Neuronal stem cell (in vitro differentiated cells): Measurements from ENCODE around the gene SCT.
A peak's percentile ranks its signal among the peaks of the same experiment; 100 is the strongest.

Source experiments
- DNase-seq: peaks from one replicate; pipeline ENCODE4 v3.0.0-alpha.2; 2013; ENCODE audit warnings: low spot score
- H2AFZ ChIP-seq: one replicate; pipeline ENCODE4 v1.6.1; 2013; ENCODE audit warnings: mild to moderate bottlenecking, low read length, inconsistent platforms
- H2AK5ac ChIP-seq: 2 replicates; pipeline ENCODE4 v1.6.1; 2013; ENCODE audit warnings: low read depth, mild to moderate bottlenecking, inconsistent platforms, low read length, moderate library complexity, mixed read lengths
- H2BK120ac ChIP-seq: 2 replicates; pipeline ENCODE4 v1.6.1; 2013; ENCODE audit warnings: low read depth, mild to moderate bottlenecking, inconsistent platforms, low read length, moderate library complexity, mixed read lengths
- H2BK12ac ChIP-seq: one replicate; pipeline ENCODE4 v1.6.1; 2013; ENCODE audit warnings: low read length, inconsistent platforms
- H2BK15ac ChIP-seq: 2 replicates; pipeline ENCODE4 v1.6.1; 2013; ENCODE audit warnings: mild to moderate bottlenecking, low read length, inconsistent platforms, mixed read lengths
- H2BK5ac ChIP-seq: one replicate; pipeline ENCODE4 v1.6.1; 2013; ENCODE audit warnings: inconsistent platforms, mild to moderate bottlenecking, low read length, moderate library complexity
- H3K14ac ChIP-seq: one replicate; pipeline ENCODE4 v1.6.1; 2013; ENCODE audit warnings: low read length, inconsistent platforms
- H3K18ac ChIP-seq: 2 replicates; pipeline ENCODE4 v1.6.1; 2013; ENCODE audit warnings: low read length, inconsistent platforms
- H3K23ac ChIP-seq: 2 replicates; pipeline ENCODE4 v1.6.1; 2013; ENCODE audit warnings: low read depth, mild to moderate bottlenecking, mixed read lengths, low read length, inconsistent platforms; ENCODE audit not compliant: poor library complexity
- H3K27ac ChIP-seq: replicated peaks from 3 replicates; pipeline ENCODE4 v1.5.1; 2013; ENCODE audit warnings: low read length, inconsistent platforms
- H3K27me3 ChIP-seq, 3 experiments: 2 replicates each; pipeline ENCODE4 v1.6.1; 2013; ENCODE audit warnings: low read length in 3 of 3, mild to moderate bottlenecking in 2 of 3, inconsistent platforms in 1 of 3, low read depth in 1 of 3, mixed read lengths in 1 of 3, moderate library complexity in 1 of 3; ENCODE audit not compliant: control insufficient read depth in 3 of 3, insufficient read depth in 3 of 3
- H3K36me3 ChIP-seq, 2 donors: replicated peaks in 1 of 2; 2 replicates each; pipeline ENCODE4 v1.6.1; 2013; ENCODE audit warnings: low read length in 2 of 2; ENCODE audit not compliant: control insufficient read depth in 2 of 2, insufficient read depth in 2 of 2
- H3K4ac ChIP-seq: 2 replicates; pipeline ENCODE4 v1.6.1; 2013; ENCODE audit warnings: inconsistent platforms, mild to moderate bottlenecking, low read length, moderate library complexity
- H3K4me1 ChIP-seq, 2 donors: 1 replicate in 1 of 2; 2 replicates in 1 of 2; pipeline ENCODE4 v1.6.1; 2013; ENCODE audit warnings: low read length in 2 of 2, low read depth in 1 of 2; ENCODE audit not compliant: control insufficient read depth in 2 of 2, insufficient read depth in 1 of 2
- H3K4me2 ChIP-seq: one replicate; pipeline ENCODE4 v1.6.1; 2013; ENCODE audit warnings: mild to moderate bottlenecking, low read length, inconsistent platforms; ENCODE audit not compliant: insufficient read depth, poor library complexity, severe bottlenecking
- H3K4me3 ChIP-seq, 2 donors: 2 replicates each; pipeline ENCODE4 v1.5.1; 2013; ENCODE audit warnings: low read length in 2 of 2, mild to moderate bottlenecking in 2 of 2, inconsistent platforms in 1 of 2, moderate library complexity in 1 of 2
- H3K79me1 ChIP-seq: one replicate; pipeline ENCODE4 v1.6.1; 2013; ENCODE audit warnings: low read depth, mild to moderate bottlenecking, inconsistent platforms, low read length, moderate library complexity
- H3K9ac ChIP-seq: one replicate; pipeline ENCODE4 v1.6.1; 2013; ENCODE audit warnings: mild to moderate bottlenecking, low read depth, low read length, inconsistent platforms; ENCODE audit not compliant: poor library complexity
- H3K9me3 ChIP-seq, 2 donors: replicated peaks in 1 of 2; 2 replicates each; pipeline versions ENCODE3 to v1.6.1; 2013; ENCODE audit warnings: low read length in 2 of 2, mild to moderate bottlenecking in 2 of 2, inconsistent platforms in 1 of 2, low read depth in 1 of 2, mixed read lengths in 1 of 2, moderate library complexity in 1 of 2; ENCODE audit not compliant: control insufficient read depth in 2 of 2, insufficient read depth in 1 of 2
- H4K8ac ChIP-seq: one replicate; pipeline ENCODE4 v1.6.1; 2013; ENCODE audit warnings: low read depth, mild to moderate bottlenecking, inconsistent platforms, low read length, moderate library complexity
- H4K91ac ChIP-seq: one replicate; pipeline ENCODE4 v1.6.1; 2013; ENCODE audit warnings: low read length, low read depth, mild to moderate bottlenecking, inconsistent platforms; ENCODE audit not compliant: poor library complexity
- WGBS, 2 donors: extraction: QIAGEN DNeasy Blood & Tissue Kit; methylation state at CpG; one replicate each; pipeline ENCODE4 v1.1.7; 2013; ENCODE audit warnings: missing lambda C conversion rate in 2 of 2, mixed read lengths in 1 of 2; ENCODE audit not compliant: insufficient read length in 2 of 2, insufficient replicate concordance in 1 of 2; ENCODE audit errors: extremely low coverage in 2 of 2; 5-methylcytosine and 5-hydroxymethylcytosine counted together

SCT gene

DNA sequence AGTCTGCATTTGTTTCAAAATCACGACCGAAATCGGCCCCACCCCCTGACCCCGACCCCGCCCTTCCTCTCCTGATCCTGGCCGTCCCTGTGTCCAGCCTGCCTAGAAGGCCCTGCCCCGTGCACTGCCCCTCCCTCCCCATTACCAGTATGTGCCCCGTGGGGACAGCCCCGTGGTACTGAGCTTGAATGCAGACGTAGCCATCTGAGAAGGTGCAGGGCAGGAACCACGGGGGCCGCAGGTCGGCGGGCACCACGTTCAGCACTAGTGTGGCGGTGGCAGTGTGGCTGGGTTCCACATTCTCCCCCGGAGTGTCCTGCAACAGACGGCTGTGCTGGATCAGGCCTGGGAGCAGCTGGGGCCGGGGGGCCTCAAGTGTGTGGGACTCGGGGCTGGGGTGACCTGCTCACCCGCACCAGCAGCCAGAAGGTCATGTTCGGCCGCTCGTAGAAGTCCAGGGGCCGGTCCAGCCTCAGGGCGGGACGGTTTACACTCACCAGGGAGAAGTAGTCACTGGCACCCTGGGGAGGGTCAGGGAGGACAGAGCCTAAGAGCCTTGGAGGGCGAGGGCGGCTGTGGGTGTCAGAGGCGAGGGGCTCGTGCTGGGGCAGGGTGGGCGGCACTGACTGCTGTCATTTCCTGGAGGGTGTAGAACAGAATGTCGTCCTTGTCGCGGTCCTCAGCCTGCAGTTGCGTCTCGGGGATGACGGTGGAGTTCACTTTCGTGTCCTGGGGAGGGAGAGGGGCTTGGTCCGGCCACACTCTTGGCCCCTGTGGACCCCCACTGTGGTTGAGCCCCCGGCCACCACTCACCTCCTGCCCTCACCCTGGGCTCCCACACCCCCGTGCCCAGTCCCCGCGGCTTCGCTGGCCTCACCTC lies 5.8 kb downstream of the SCT start:
- peak overlapping the region; percentile 56 for H3K14ac ChIP-seq

DNA sequence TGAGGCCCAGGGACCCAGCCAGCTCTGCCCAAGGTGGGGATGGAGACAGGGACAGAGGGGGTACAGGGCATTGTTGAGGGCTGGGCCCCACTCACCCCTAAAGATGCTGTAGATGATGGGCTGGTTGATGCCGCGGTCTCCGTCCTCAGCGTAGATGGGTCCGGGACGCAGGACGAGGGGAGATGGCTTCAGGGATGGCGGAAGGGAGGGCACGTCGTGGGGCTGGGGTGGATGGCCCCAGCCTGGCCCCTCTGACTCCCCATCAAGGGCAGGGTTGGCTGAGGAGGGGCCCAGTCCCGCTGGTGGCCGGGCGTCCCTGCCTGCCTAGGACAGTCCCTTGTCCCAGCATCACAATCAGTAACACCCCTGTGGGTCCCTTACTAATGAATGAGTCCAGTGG lies 6.8 kb downstream of the SCT start:
- H4K8ac ChIP-seq, result no peak overlapping the region
- no CpG with 5 or more reads among the region's 13 CpGs for WGBS, 2 donors
- peaks cover 7% of the 10 kb centered on the region for H3K79me1 ChIP-seq
- H3K4me1 ChIP-seq, result peaks cover 1 to 5% of the 10 kb centered on the region in 2 donors
- DNase-seq, result no peak
- H3K27ac ChIP-seq, result no peak overlapping the region
- H3K27me3 ChIP-seq, result no peaks in the 10 kb centered on the region
- H3K9me3 ChIP-seq, result no peaks in the 10 kb centered on the region
- H2BK12ac ChIP-seq, result no peak overlapping the region
- no peak overlapping the region for H3K4me3 ChIP-seq
- no peak overlapping the region for H3K14ac ChIP-seq
- no peak overlapping the region for H2AFZ ChIP-seq
- no peak overlapping the region for H2BK5ac ChIP-seq
- no peak overlapping the region for H3K4me2 ChIP-seq
- H3K9ac ChIP-seq, result no peak overlapping the region
- H2BK15ac ChIP-seq, result no peak overlapping the region
- H2AK5ac ChIP-seq, result no peak overlapping the region
- H2BK120ac ChIP-seq, result no peak overlapping the region
- no peak overlapping the region for H3K18ac ChIP-seq
- H3K23ac ChIP-seq, result no peak overlapping the region
- H3K36me3 ChIP-seq, result peaks cover 3% of the 10 kb centered on the region in 2 donors
- no peak overlapping the region for H4K91ac ChIP-seq
- H3K4ac ChIP-seq, result no peak overlapping the region

More for the DNA sequence above, 5.8 kb downstream of the SCT start:
- peaks cover 3% of the 10 kb centered on the region in 2 donors for H3K36me3 ChIP-seq
- no peak overlapping the region for H2AFZ ChIP-seq
- no peak overlapping the region for H3K9ac ChIP-seq
- H4K91ac ChIP-seq, result no peak overlapping the region
- no peak overlapping the region for H3K4ac ChIP-seq
- no peak overlapping the region for H3K27ac ChIP-seq
- H3K23ac ChIP-seq, result peak overlapping the region; percentile 73
- H3K18ac ChIP-seq, result peak overlapping the region; percentile 38
- H2AK5ac ChIP-seq, result no peak overlapping the region
- no CpG with 5 or more reads among the region's 45 CpGs for WGBS, 2 donors
- no peak overlapping the region for H2BK5ac ChIP-seq
- peaks cover 0 to under 1% of the 10 kb centered on the region in 2 donors for H3K4me1 ChIP-seq
- no peak overlapping the region for H3K4me2 ChIP-seq
- H3K9me3 ChIP-seq, result no peaks in the 10 kb centered on the region
- H4K8ac ChIP-seq, result no peak overlapping the region
- DNase-seq, result no peak
- no peak overlapping the region for H3K4me3 ChIP-seq
- H3K79me1 ChIP-seq, result peaks cover 6% of the 10 kb centered on the region
- no peak overlapping the region for H2BK15ac ChIP-seq
- peaks cover 0 to 4% (median 0%) of the 10 kb centered on the region in 3 experiments for H3K27me3 ChIP-seq
- no peak overlapping the region for H2BK120ac ChIP-seq
- peak overlapping the region; percentile 58 for H2BK12ac ChIP-seq

DNA sequence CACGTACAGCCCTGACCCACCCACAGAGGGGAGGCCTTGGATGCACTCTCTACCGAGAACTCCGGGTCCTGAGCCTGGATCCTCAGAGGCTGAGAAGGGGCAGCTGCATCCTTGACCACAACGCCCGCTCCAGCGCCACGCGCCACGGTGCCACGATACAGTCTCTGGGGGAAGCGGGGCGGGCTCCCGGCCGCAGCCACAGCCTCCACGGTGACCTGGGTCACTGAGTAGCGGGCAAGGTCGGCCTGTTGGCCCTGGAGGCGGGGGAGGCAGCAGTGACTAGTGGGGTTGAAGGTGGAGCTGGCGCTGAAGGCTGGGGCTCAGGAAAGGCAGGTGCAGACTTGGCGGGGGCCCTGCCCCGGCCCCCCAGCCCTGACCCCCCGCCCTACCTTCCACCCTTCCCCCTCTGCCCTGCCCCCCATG lies 7.3 kb downstream of the SCT start:
- Histone ChIP-seq H3K27ac (no peak overlapping the region), H3K14ac (no peak overlapping the region), H3K27me3 (no peaks in the 10 kb centered on the region), H3K18ac (no peak overlapping the region), H3K4me1 (peaks cover 3 to 7% of the 10 kb centered on the region in 2 donors), H3K23ac (no peak overlapping the region), H3K9me3 (no peaks in the 10 kb centered on the region), H2AK5ac (no peak overlapping the region), H3K9ac (peak overlapping the region; percentile 38), H2BK12ac (no peak overlapping the region), H4K91ac (no peak overlapping the region), H3K4ac (no peak overlapping the region), H3K79me1 (peaks cover 9% of the 10 kb centered on the region), H2BK15ac (no peak overlapping the region), H3K36me3 (peaks cover 3% of the 10 kb centered on the region in 2 donors), H2AFZ (no peak overlapping the region), H2BK5ac (no peak overlapping the region), H3K4me3 (no peak overlapping the region), H4K8ac (no peak overlapping the region), H2BK120ac (no peak overlapping the region), H3K4me2 (no peak overlapping the region)
- no peak for DNase-seq
- no CpG with 5 or more reads among the region's 22 CpGs for WGBS, 2 donors

DNA sequence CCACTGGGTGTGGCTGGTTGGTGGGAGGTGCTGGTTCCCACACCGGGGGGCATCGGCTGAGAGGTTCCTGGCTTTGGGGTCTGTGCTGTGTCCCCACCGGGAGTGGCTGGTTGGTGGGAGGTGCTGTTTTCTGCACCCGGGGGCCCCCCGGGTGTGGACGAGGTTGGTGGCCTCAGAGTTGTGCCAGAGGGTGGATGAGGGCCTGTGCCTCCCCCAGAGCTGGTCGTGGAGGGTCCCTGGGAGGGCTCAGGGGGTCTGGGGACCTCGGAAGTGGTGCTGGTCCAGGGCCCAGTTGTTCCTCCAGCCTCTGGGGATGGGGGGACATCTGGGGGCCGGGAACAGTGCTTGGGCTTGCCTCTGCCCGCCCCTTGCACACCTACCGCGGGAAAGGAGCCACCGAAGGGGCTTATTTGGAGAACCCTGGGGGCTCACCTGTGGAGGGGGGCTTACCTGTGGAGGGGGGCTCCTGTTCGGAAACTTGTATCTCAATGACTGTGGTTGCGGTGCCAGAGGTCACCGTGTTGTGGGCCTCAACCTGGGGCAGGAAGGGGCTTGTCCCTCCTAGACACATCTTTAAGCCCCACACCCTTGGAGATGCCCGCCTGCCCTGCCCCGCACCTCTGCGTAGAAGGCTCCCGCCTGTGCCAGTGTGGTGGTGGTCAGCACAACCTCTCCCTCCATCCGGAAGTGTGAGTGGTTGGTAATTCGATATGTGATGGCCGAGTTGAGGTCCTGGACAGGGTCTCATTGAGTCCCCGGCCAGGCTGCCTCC lies 7.9 kb downstream of the SCT start:
- Histone ChIP-seq H3K23ac (no peak overlapping the region), H2AFZ (no peak overlapping the region), H2BK12ac (no peak overlapping the region), H4K91ac (no peak overlapping the region), H2BK15ac (no peak overlapping the region), H2BK120ac (no peak overlapping the region), H3K36me3 (peaks cover 3 to 6% of the 10 kb centered on the region in 2 donors), H3K4me1 (peaks cover 3 to 7% of the 10 kb centered on the region in 2 donors), H2AK5ac (peak overlapping the region; percentile 14), H3K4me3 (no peak overlapping the region), H3K4ac (no peak overlapping the region), H3K9me3 (no peaks in the 10 kb centered on the region), H2BK5ac (no peak overlapping the region), H4K8ac (no peak overlapping the region), H3K14ac (no peak overlapping the region), H3K79me1 (peaks cover 10% of the 10 kb centered on the region), H3K4me2 (no peak overlapping the region), H3K9ac (peak overlapping the region; percentile 38), H3K18ac (no peak overlapping the region), H3K27ac (no peak overlapping the region), H3K27me3 (no peaks in the 10 kb centered on the region)
- WGBS, 2 donors, result no CpG with 5 or more reads among the region's 24 CpGs
- no peak for DNase-seq
